Adrenal gland (tissue), 5 donors: ENCODE results near the gene TCEA2.

ENCODE experiments used
- CTCF ChIP-seq, 6 experiments: fragments of 450-650 bp in 4 of 6; fragments of 200-600 bp in 2 of 6; sonication (generic) in 1 of 6; IDR thresholded peaks; 1 replicate in 5 of 6; 2 replicates in 1 of 6; pipeline versions ENCODE4 v1.5.1 to v1.8.0; 2016 to 2021; ENCODE audit warnings: antibody characterized with exemption in 6 of 6, mild to moderate bottlenecking in 2 of 6, moderate library complexity in 1 of 6
- POLR2A ChIP-seq, 2 donors: fragments of 450-650 bp; IDR thresholded peaks; one replicate each; pipeline ENCODE4 v1.6.1; 2017; ENCODE audit warnings: antibody characterized with exemption in 2 of 2, mild to moderate bottlenecking in 2 of 2, moderate library complexity in 1 of 2
- donor health status: DM: no; HTN: no; CAD: no.

GRCh38 chr20:64082820-64083377 is 19.9 kb downstream of the TCEA2 start:
- TF ChIP-seq CTCF (IDR thresholded peaks at IDR 0.05): no peak
- TF ChIP-seq POLR2A (IDR thresholded peaks at IDR 0.05): no peak
